ENCODE measurements around the gene ORC4. TPM values are rescaled to one million over a fixed set of nuclear protein-coding genes. Genes with fewer than 3 reads are reported as not detected.

The ORC4 gene
- total RNA-seq, 2 experiments from 2014 or later, result 23.0 to 26.8 TPM

- DNase-seq (no peak), ATAC-seq (no peak)
- Mint-ChIP-seq H3K4me3 (no peak overlapping the region), H3K27ac (no peak overlapping the region), H3K27me3 (peaks cover 2% of the 10 kb centered on the region), H3K36me3 (no peaks in the 10 kb centered on the region), H3K4me1 (peaks cover 2% of the 10 kb centered on the region), H3K9me3 (ENCODE audit: low read depth) (no peaks in the 10 kb centered on the region)
- CTCF ChIA-PET, result interaction anchor here (0.7 to 5.4 kb wide), 3 partner anchors 465 to 831 kb away, joined by 5 to 41 read pairs (median 7); no protein-coding TSS in a partner anchor
These were observed 106.6 kb downstream of the ORC4 start for GRCh38 chr2:147913701-147914480.

- DNase-seq, result no peak
- no peak overlapping the region for H3K4me3 Mint-ChIP-seq
- CTCF ChIA-PET, result interaction anchor here (0.7 to 5.4 kb wide), 12 partner anchors 9 to 870 kb away, joined by 3 to 41 read pairs (median 4); no protein-coding TSS in a partner anchor
These were observed 109.5 kb downstream of the ORC4 start for GRCh38 chr2:147910990-147911473.

GRCh38 chr2:147909178-147909577 is 111.4 kb downstream of the ORC4 start:
- DNase-seq (no peak), ATAC-seq (no peak)
- CTCF ChIA-PET, result interaction anchor here (1.8 to 5.4 kb wide), 2 partner anchors 11 to 826 kb away, joined by 4 to 41 read pairs; no protein-coding TSS in a partner anchor
- Mint-ChIP-seq H3K4me1 (peaks cover 2% of the 10 kb centered on the region), H3K27me3 (peaks cover 2% of the 10 kb centered on the region), H3K36me3 (no peaks in the 10 kb centered on the region), H3K27ac (no peak overlapping the region), H3K9me3 (ENCODE audit: low read depth) (no peaks in the 10 kb centered on the region), H3K4me3 (no peak overlapping the region)

More at GRCh38 chr2:147910990-147911473, 109.5 kb downstream of the ORC4 start:
- Mint-ChIP-seq H3K27ac (no peak overlapping the region), H3K4me1 (peaks cover 2% of the 10 kb centered on the region), H3K9me3 (ENCODE audit: low read depth) (no peaks in the 10 kb centered on the region), H3K36me3 (no peaks in the 10 kb centered on the region), H3K27me3 (peaks cover 2% of the 10 kb centered on the region)
- ATAC-seq, result no peak

GRCh38 chr2:147904051-147904450 is 116.5 kb downstream of the ORC4 start:
- no peak overlapping the region for H3K4me3 Mint-ChIP-seq
- CTCF ChIA-PET, result no interaction called here

GRCh38 chr2:147888680-147889079 is 131.9 kb downstream of the ORC4 start:
- H3K4me3 Mint-ChIP-seq, result no peak overlapping the region
- ATAC-seq (no peak), DNase-seq (no peak)
- H3K9me3 Mint-ChIP-seq (ENCODE audit: low read depth), result no peaks in the 10 kb centered on the region
- H3K27me3 Mint-ChIP-seq, result no peaks in the 10 kb centered on the region
- H3K27ac Mint-ChIP-seq, result no peak overlapping the region
- no peaks in the 10 kb centered on the region for H3K36me3 Mint-ChIP-seq
- CTCF ChIA-PET, result interaction anchor here (1.7 kb wide), 1 partner anchor 22 kb away, joined by 3 read pairs; no protein-coding TSS in a partner anchor
- H3K4me1 Mint-ChIP-seq, result peaks cover 4% of the 10 kb centered on the region

More at GRCh38 chr2:147904051-147904450, 116.5 kb downstream of the ORC4 start:
- Mint-ChIP-seq H3K36me3 (no peaks in the 10 kb centered on the region), H3K9me3 (ENCODE audit: low read depth) (no peaks in the 10 kb centered on the region), H3K27me3 (peaks cover 2% of the 10 kb centered on the region), H3K27ac (no peak overlapping the region), H3K4me1 (no peaks in the 10 kb centered on the region)
- no peak for DNase-seq
- ATAC-seq, result no peak

GRCh38 chr2:147886136-147886535 is 134.4 kb downstream of the ORC4 start:
- Mint-ChIP-seq H3K9me3 (ENCODE audit: low read depth) (no peaks in the 10 kb centered on the region), H3K4me1 (peaks cover 4% of the 10 kb centered on the region), H3K4me3 (no peak overlapping the region), H3K36me3 (no peaks in the 10 kb centered on the region), H3K27me3 (no peaks in the 10 kb centered on the region), H3K27ac (no peak overlapping the region)
- CTCF ChIA-PET, result no interaction called here
- ATAC-seq, result no peak
- no peak for DNase-seq

GRCh38 chr2:147884830-147885229 is 135.7 kb downstream of the ORC4 start:
- DNase-seq, result no peak
- H3K27ac Mint-ChIP-seq, result no peak overlapping the region
- peaks cover 4% of the 10 kb centered on the region for H3K4me1 Mint-ChIP-seq
- no peak for ATAC-seq
- H3K4me3 Mint-ChIP-seq, result no peak overlapping the region
- H3K9me3 Mint-ChIP-seq (ENCODE audit: low read depth), result no peaks in the 10 kb centered on the region
- H3K27me3 Mint-ChIP-seq, result no peaks in the 10 kb centered on the region
- CTCF ChIA-PET, result no interaction called here
- H3K36me3 Mint-ChIP-seq, result no peaks in the 10 kb centered on the region

GRCh38 chr2:147882631-147883030 is 137.9 kb downstream of the ORC4 start:
- Mint-ChIP-seq H3K4me3 (no peak overlapping the region), H3K27ac (no peak overlapping the region), H3K27me3 (no peaks in the 10 kb centered on the region), H3K36me3 (no peaks in the 10 kb centered on the region), H3K4me1 (peaks cover 2% of the 10 kb centered on the region), H3K9me3 (ENCODE audit: low read depth) (no peaks in the 10 kb centered on the region)
- DNase-seq, result no peak
- ATAC-seq, result no peak
- CTCF ChIA-PET, result no interaction called here

Other genes with a start within 250 kb of the ORC4 start
- 1 to 10 TPM; 1.5 to 1.6 TPM for gene ACVR2A, start 175.7 kb downstream of the ORC4 start, total RNA-seq
- 10 to 100 TPM; 24.6 to 44.8 TPM for gene MBD5, start 354 bp upstream of the ORC4 start, total RNA-seq